HEK293T (cell line): Measurements from ENCODE around the gene NEGR1.
"Not testable (repeated sequence)": the region's sequence is repeated elsewhere in the genome, so short reads cannot be mapped to it uniquely, and the experiment has no call there.

Experiments
- CTCF ChIA-PET: fragments of 350-600 bp; formaldehyde crosslinking; extraction: SDS; loops from one replicate; lab custom pipeline; 2021; ENCODE audit warnings: antibody characterized with exemption, inconsistent platforms; lab: Yijun Ruan, JAX
- POLR2A ChIA-PET: fragments of 350-600 bp; formaldehyde crosslinking; extraction: SDS; loops from one replicate; lab custom pipeline; 2020; ENCODE audit warnings: antibody characterized with exemption, inconsistent platforms; lab: Yijun Ruan, JAX
- DNase-seq: peaks from one replicate; pipeline ENCODE4 v3.0.0; 2012; ENCODE audit warnings: mixed read lengths; ENCODE audit errors: extremely low spot score
- ARNT ChIP-seq: fragments of 450-650 bp; IDR thresholded peaks from 2 replicates; pipeline ENCODE4 v1.6.1; 2017; ENCODE audit warnings: mild to moderate bottlenecking
- BHLHE40 ChIP-seq: fragments of 450-650 bp; IDR thresholded peaks from 2 replicates; pipeline ENCODE4 v1.6.1; 2016; ENCODE audit warnings: mild to moderate bottlenecking, moderate library complexity, borderline replicate concordance
- CTBP1 ChIP-seq: fragments of 450-650 bp; IDR thresholded peaks from 2 replicates; pipeline ENCODE4 v1.6.1; 2016; ENCODE audit warnings: borderline replicate concordance
- ELF4 ChIP-seq: fragments of 450-650 bp; IDR thresholded peaks from 2 replicates; pipeline ENCODE4 v1.6.1; 2017; ENCODE audit warnings: antibody characterized with exemption
- FOXA1 ChIP-seq: fragments of 450-650 bp; IDR thresholded peaks from 2 replicates; pipeline ENCODE4 v1.6.1; 2016; ENCODE audit warnings: mild to moderate bottlenecking
- FOXK2 ChIP-seq: fragments of 450-650 bp; IDR thresholded peaks from 2 replicates; pipeline ENCODE4 v1.6.1; 2016; ENCODE audit warnings: mild to moderate bottlenecking
- FOXM1 ChIP-seq: fragments of 450-650 bp; IDR thresholded peaks from 2 replicates; pipeline ENCODE4 v1.6.1; 2017; ENCODE audit warnings: mild to moderate bottlenecking, borderline replicate concordance
- HDGF ChIP-seq: fragments of 450-650 bp; IDR thresholded peaks from 2 replicates; pipeline ENCODE4 v1.6.1; 2017; ENCODE audit warnings: antibody characterized with exemption, borderline replicate concordance
- L3MBTL2 ChIP-seq: fragments of 450-650 bp; conservative IDR thresholded peaks from 2 replicates; pipeline ENCODE4 v1.6.1; 2016; ENCODE audit warnings: mild to moderate bottlenecking
- LEF1 ChIP-seq: fragments of 450-650 bp; IDR thresholded peaks from 2 replicates; pipeline ENCODE4 v1.6.1; 2017; ENCODE audit warnings: mild to moderate bottlenecking, borderline replicate concordance
- NFRKB ChIP-seq: fragments of 450-650 bp; IDR thresholded peaks from 2 replicates; pipeline ENCODE4 v1.6.1; 2016; ENCODE audit warnings: mild to moderate bottlenecking, moderate library complexity
- SP1 ChIP-seq: fragments of 450-650 bp; IDR thresholded peaks from 2 replicates; pipeline ENCODE4 v1.6.1; 2017
- SUZ12 ChIP-seq: fragments of 450-650 bp; IDR thresholded peaks from 2 replicates; pipeline ENCODE4 v1.6.1; 2016; ENCODE audit warnings: mild to moderate bottlenecking
- TARDBP ChIP-seq: fragments of 450-650 bp; IDR thresholded peaks from 2 replicates; pipeline ENCODE4 v1.6.1; 2016
- ZNF384 ChIP-seq: fragments of 450-650 bp; IDR thresholded peaks from 2 replicates; pipeline ENCODE4 v1.6.1; 2016
- TF ChIP-seq, protein P1 (sequence below): fragments of 450-650 bp; IDR thresholded peaks from 2 replicates; pipeline ENCODE4 v1.6.1; 2016

NEGR1 gene

DNA sequence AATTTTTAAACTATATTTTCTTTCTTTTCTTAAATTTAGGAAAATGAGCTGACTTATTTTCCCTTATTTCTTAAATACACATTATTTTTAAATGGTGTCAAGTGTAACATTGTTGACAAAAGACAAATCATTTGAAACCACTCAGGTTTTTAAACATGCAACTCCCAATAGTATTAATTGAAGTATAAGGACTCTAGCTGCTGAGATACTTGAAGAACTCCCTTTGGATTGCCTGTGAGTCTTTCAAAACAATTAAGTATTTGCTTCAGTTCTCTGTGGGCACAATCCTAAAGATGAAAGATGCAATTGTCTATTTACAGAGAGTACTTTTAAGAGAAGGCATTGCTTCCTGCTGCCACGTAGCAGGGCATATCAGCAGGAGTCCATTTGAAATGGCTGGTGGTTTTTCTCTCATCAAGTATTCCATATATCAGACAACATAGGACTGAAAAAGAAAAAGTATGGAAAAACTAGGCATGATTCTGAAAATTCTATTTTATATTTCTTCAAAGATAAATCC lies 373.4 kb downstream of the NEGR1 start:
- TF ChIP-seq FOXA1 (no peak), LEF1 (no peak), NFRKB (no peak), HDGF (no peak), ARNT (no peak), L3MBTL2 (no peak), TARDBP (no peak), ZNF384 (no peak), ELF4 (no peak), CTBP1 (no peak), BHLHE40 (no peak), FOXK2 (no peak), SUZ12 (no peak), SP1 (no peak), FOXM1 (no peak)
- TF ChIP-seq, protein P1, sequence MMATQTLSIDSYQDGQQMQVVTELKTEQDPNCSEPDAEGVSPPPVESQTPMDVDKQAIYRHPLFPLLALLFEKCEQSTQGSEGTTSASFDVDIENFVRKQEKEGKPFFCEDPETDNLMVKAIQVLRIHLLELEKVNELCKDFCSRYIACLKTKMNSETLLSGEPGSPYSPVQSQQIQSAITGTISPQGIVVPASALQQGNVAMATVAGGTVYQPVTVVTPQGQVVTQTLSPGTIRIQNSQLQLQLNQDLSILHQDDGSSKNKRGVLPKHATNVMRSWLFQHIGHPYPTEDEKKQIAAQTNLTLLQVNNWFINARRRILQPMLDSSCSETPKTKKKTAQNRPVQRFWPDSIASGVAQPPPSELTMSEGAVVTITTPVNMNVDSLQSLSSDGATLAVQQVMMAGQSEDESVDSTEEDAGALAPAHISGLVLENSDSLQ, result no peak
- CTCF ChIA-PET, result no interaction called here
- no peak for DNase-seq
- POLR2A ChIA-PET, result no interaction called here

GRCh38 chr1:71908303-71908702 lies 374.0 kb downstream of the NEGR1 start:
- DNase-seq, result no peak
- ChIA-PET POLR2A (no interaction called here), CTCF (no interaction called here)
- TF ChIP-seq ZNF384 (no peak), NFRKB (no peak), FOXA1 (no peak), CTBP1 (no peak), L3MBTL2 (no peak), TARDBP (no peak), SP1 (no peak), ARNT (no peak), FOXM1 (no peak), ELF4 (no peak), HDGF (no peak), FOXK2 (no peak), LEF1 (no peak), BHLHE40 (no peak)
- TF ChIP-seq, protein P1, result no peak

- ChIA-PET POLR2A (no interaction called here), CTCF (no interaction called here)
- TF ChIP-seq FOXA1, result no peak
- no peak for TF ChIP-seq ARNT
- TF ChIP-seq SP1, result no peak
- TF ChIP-seq, protein P1, result no peak
- TF ChIP-seq ZNF384, result no peak
- TF ChIP-seq FOXK2, result no peak
- no peak for TF ChIP-seq BHLHE40
- TF ChIP-seq L3MBTL2, result no peak
- no peak for TF ChIP-seq FOXM1
- TF ChIP-seq TARDBP, result no peak
- TF ChIP-seq LEF1, result no peak
- TF ChIP-seq CTBP1, result no peak
- no peak for TF ChIP-seq SUZ12
- no peak for TF ChIP-seq HDGF
- no peak for TF ChIP-seq ELF4
- no peak for DNase-seq
Observed at GRCh38 chr1:71899881-71900280, 382.5 kb downstream of the NEGR1 start.

DNA sequence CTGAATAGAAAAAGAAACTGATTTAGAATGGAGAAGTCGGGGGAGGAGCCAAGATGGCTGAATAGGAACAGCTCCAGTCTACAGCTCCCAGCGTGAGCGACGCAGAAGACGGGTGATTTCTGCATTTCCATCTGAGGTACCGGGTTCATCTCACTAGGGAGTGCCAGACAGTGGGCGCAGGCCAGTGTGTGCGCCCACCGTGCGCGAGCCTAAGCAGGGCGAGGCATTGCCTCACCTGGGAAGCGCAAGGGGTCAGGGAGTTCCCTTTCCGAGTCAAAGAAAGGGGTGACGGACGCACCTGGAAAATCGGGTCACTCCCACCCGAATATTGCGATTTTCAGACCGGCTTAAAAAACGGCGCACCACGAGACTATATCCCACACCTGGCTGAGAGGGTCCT lies 394.2 kb downstream of the NEGR1 start:
- DNase-seq, POLR2A ChIA-PET, CTCF ChIA-PET: not testable (repeated sequence)

DNA sequence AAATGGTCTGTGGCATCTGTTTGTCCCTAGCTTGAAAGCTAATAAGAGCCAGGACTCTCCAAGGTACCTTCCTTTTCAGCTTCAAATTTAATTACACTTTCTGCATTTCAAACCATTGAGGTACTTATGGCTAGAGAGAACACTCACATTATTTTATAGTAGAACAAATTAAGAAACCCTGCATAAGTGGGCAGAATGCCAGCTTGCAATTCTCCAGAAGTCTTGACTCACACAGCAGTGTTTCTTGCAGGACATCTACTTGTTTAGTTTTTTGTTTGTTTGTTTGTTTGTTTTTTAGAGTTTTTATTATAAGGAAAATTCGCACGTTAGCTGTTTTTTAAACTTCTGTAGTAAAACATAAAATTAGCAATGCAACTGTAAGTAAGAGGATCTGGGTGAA lies 397.2 kb downstream of the NEGR1 start:
- CTCF ChIA-PET, result no interaction called here
- POLR2A ChIA-PET, result no interaction called here
- no peak for DNase-seq
- TF ChIP-seq NFRKB (no peak), FOXK2 (no peak)

- ChIA-PET POLR2A (no interaction called here), CTCF (no interaction called here)
- DNase-seq, result no peak
Observed at GRCh38 chr1:71882637-71883036, 399.7 kb downstream of the NEGR1 start.

More at GRCh38 chr1:71882637-71883036, 399.7 kb downstream of the NEGR1 start:
- TF ChIP-seq ELF4, result no peak
- no peak for TF ChIP-seq NFRKB
- TF ChIP-seq HDGF, result no peak
- TF ChIP-seq ZNF384, result no peak
- TF ChIP-seq FOXA1, result no peak
- no peak for TF ChIP-seq L3MBTL2
- TF ChIP-seq FOXK2, result no peak
- TF ChIP-seq, protein P1, result no peak
